Activated naive CD4-positive, alpha-beta T cell treated with anti-CD3 and anti-CD28 coated beads, Interleukin-2, amount 10 ng/mL, durations not matched to agents 7 days and 5 days (primary cell): ENCODE measurements around the gene MCTP1.
"Not testable (repeated sequence)": the region's sequence is repeated elsewhere in the genome, so short reads cannot be mapped to it uniquely, and the experiment has no call there.

Experiments
- CTCF ChIA-PET: fragments of 350-600 bp; sonication (Branson Sonifier 250); formaldehyde crosslinking; loops from one replicate; lab custom pipeline; 2021; ENCODE audit warnings: antibody characterized with exemption; lab: Charles Lee
- DNase-seq: peaks from one replicate; pipeline ENCODE4 v3.0.0-alpha.2; 2020
- H3K27ac Mint-ChIP-seq: one replicate; pipeline ENCODE4 v1.8.0; 2021; ENCODE audit warnings: mild to moderate bottlenecking, moderate library complexity, mixed read lengths
- H3K27me3 Mint-ChIP-seq: one replicate; pipeline ENCODE4 v1.8.0; 2021; ENCODE audit warnings: mild to moderate bottlenecking, mixed read lengths
- H3K36me3 Mint-ChIP-seq: one replicate; pipeline ENCODE4 v1.8.0; 2021; ENCODE audit warnings: mixed read lengths
- H3K4me1 Mint-ChIP-seq: one replicate; pipeline ENCODE4 v1.8.0; 2021; ENCODE audit warnings: mixed read lengths
- H3K4me3 Mint-ChIP-seq: one replicate; pipeline ENCODE4 v1.8.0; 2021; ENCODE audit warnings: mild to moderate bottlenecking, moderate library complexity, mixed read lengths
- H3K9me3 Mint-ChIP-seq: one replicate; pipeline ENCODE4 v1.8.0; 2021; ENCODE audit warnings: mixed read lengths

Gene MCTP1

GRCh38 chr5:95235439-95235982 lies 49.4 kb downstream of the MCTP1 start:
- Mint-ChIP-seq H3K9me3 (no peaks in the 10 kb centered on the region), H3K27ac (no peak overlapping the region), H3K4me1 (no peaks in the 10 kb centered on the region), H3K4me3 (no peak overlapping the region), H3K27me3 (no peaks in the 10 kb centered on the region), H3K36me3 (no peaks in the 10 kb centered on the region)
- no peak for DNase-seq
- CTCF ChIA-PET: no interaction called here

- Mint-ChIP-seq H3K36me3 (no peaks in the 10 kb centered on the region), H3K4me3 (no peak overlapping the region), H3K9me3 (no peaks in the 10 kb centered on the region), H3K27ac (no peak overlapping the region), H3K4me1 (no peaks in the 10 kb centered on the region), H3K27me3 (no peaks in the 10 kb centered on the region)
- no peak for DNase-seq
- CTCF ChIA-PET: no interaction called here
Observed at GRCh38 chr5:95229646-95230045, 55.2 kb downstream of the MCTP1 start.

GRCh38 chr5:95224701-95225459 lies 60.0 kb downstream of the MCTP1 start:
- Mint-ChIP-seq H3K27me3 (no peaks in the 10 kb centered on the region), H3K4me3 (no peak overlapping the region), H3K27ac (no peak overlapping the region), H3K36me3 (no peaks in the 10 kb centered on the region), H3K4me1 (no peaks in the 10 kb centered on the region), H3K9me3 (no peaks in the 10 kb centered on the region)
- DNase-seq: no peak
- CTCF ChIA-PET: no interaction called here

GRCh38 chr5:95223566-95224258 lies 61.2 kb downstream of the MCTP1 start:
- Mint-ChIP-seq H3K27me3 (no peaks in the 10 kb centered on the region), H3K27ac (no peak overlapping the region), H3K4me1 (no peaks in the 10 kb centered on the region), H3K9me3 (no peaks in the 10 kb centered on the region), H3K4me3 (no peak overlapping the region), H3K36me3 (no peaks in the 10 kb centered on the region)
- CTCF ChIA-PET: no interaction called here
- DNase-seq: no peak

GRCh38 chr5:95222836-95223235 lies 62.1 kb downstream of the MCTP1 start:
- no peaks in the 10 kb centered on the region for H3K4me1 Mint-ChIP-seq
- CTCF ChIA-PET: no interaction called here
- no peak for DNase-seq
- H3K4me3 Mint-ChIP-seq: no peak overlapping the region
- H3K27me3 Mint-ChIP-seq: no peaks in the 10 kb centered on the region
- H3K36me3 Mint-ChIP-seq: no peaks in the 10 kb centered on the region
- H3K9me3 Mint-ChIP-seq: no peaks in the 10 kb centered on the region
- H3K27ac Mint-ChIP-seq: no peak overlapping the region

- H3K36me3 Mint-ChIP-seq: no peaks in the 10 kb centered on the region
- H3K27me3 Mint-ChIP-seq: no peaks in the 10 kb centered on the region
- no peaks in the 10 kb centered on the region for H3K9me3 Mint-ChIP-seq
- CTCF ChIA-PET: no interaction called here
- H3K27ac Mint-ChIP-seq: no peak overlapping the region
- no peaks in the 10 kb centered on the region for H3K4me1 Mint-ChIP-seq
- no peak for DNase-seq
- no peak overlapping the region for H3K4me3 Mint-ChIP-seq
Observed at GRCh38 chr5:95221234-95221633, 63.7 kb downstream of the MCTP1 start.

- Mint-ChIP-seq H3K27me3 (no peaks in the 10 kb centered on the region), H3K4me3 (no peak overlapping the region), H3K9me3 (no peaks in the 10 kb centered on the region), H3K4me1 (no peaks in the 10 kb centered on the region), H3K27ac (no peak overlapping the region), H3K36me3 (no peaks in the 10 kb centered on the region)
- DNase-seq: no peak
- CTCF ChIA-PET: no interaction called here
Observed at GRCh38 chr5:95220381-95220780, 64.5 kb downstream of the MCTP1 start.

GRCh38 chr5:95219411-95219810 lies 65.5 kb downstream of the MCTP1 start:
- no peak for DNase-seq
- H3K27ac Mint-ChIP-seq: no peak overlapping the region
- CTCF ChIA-PET: no interaction called here
- H3K9me3 Mint-ChIP-seq: no peaks in the 10 kb centered on the region
- no peak overlapping the region for H3K4me3 Mint-ChIP-seq
- H3K27me3 Mint-ChIP-seq: no peaks in the 10 kb centered on the region
- no peaks in the 10 kb centered on the region for H3K36me3 Mint-ChIP-seq
- H3K4me1 Mint-ChIP-seq: no peaks in the 10 kb centered on the region

GRCh38 chr5:95217881-95218280 lies 67.0 kb downstream of the MCTP1 start:
- Mint-ChIP-seq H3K9me3 (peaks cover 2% of the 10 kb centered on the region), H3K36me3 (no peaks in the 10 kb centered on the region), H3K4me3 (no peak overlapping the region), H3K27me3 (no peaks in the 10 kb centered on the region), H3K27ac (no peak overlapping the region), H3K4me1 (no peaks in the 10 kb centered on the region)
- CTCF ChIA-PET: no interaction called here
- DNase-seq: no peak

GRCh38 chr5:95217351-95217750 lies 67.5 kb downstream of the MCTP1 start:
- peaks cover 4% of the 10 kb centered on the region for H3K9me3 Mint-ChIP-seq
- H3K4me3 Mint-ChIP-seq: no peak overlapping the region
- CTCF ChIA-PET: no interaction called here
- no peaks in the 10 kb centered on the region for H3K36me3 Mint-ChIP-seq
- H3K27ac Mint-ChIP-seq: no peak overlapping the region
- H3K4me1 Mint-ChIP-seq: no peaks in the 10 kb centered on the region
- no peak for DNase-seq
- no peaks in the 10 kb centered on the region for H3K27me3 Mint-ChIP-seq

GRCh38 chr5:95216136-95216955 lies 68.5 kb downstream of the MCTP1 start:
- Mint-ChIP-seq H3K27ac (no peak overlapping the region), H3K36me3 (no peaks in the 10 kb centered on the region), H3K4me1 (no peaks in the 10 kb centered on the region), H3K9me3 (peaks cover 4% of the 10 kb centered on the region), H3K4me3 (no peak overlapping the region), H3K27me3 (no peaks in the 10 kb centered on the region)
- no peak for DNase-seq
- CTCF ChIA-PET: no interaction called here

GRCh38 chr5:95207811-95208210 lies 77.1 kb downstream of the MCTP1 start:
- DNase-seq, H3K4me3 Mint-ChIP-seq, H3K9me3 Mint-ChIP-seq, H3K36me3 Mint-ChIP-seq, H3K27ac Mint-ChIP-seq, CTCF ChIA-PET, H3K4me1 Mint-ChIP-seq, H3K27me3 Mint-ChIP-seq: not testable (repeated sequence)

- Mint-ChIP-seq H3K4me1 (no peaks in the 10 kb centered on the region), H3K27me3 (no peaks in the 10 kb centered on the region), H3K9me3 (no peaks in the 10 kb centered on the region), H3K4me3 (no peak overlapping the region), H3K27ac (no peak overlapping the region), H3K36me3 (no peaks in the 10 kb centered on the region)
- DNase-seq: no peak
- CTCF ChIA-PET: no interaction called here
Observed at GRCh38 chr5:95194856-95195255, 90.0 kb downstream of the MCTP1 start.

GRCh38 chr5:95191330-95191729 lies 93.6 kb downstream of the MCTP1 start:
- H3K9me3 Mint-ChIP-seq: no peaks in the 10 kb centered on the region
- H3K27me3 Mint-ChIP-seq: no peaks in the 10 kb centered on the region
- no peaks in the 10 kb centered on the region for H3K4me1 Mint-ChIP-seq
- H3K36me3 Mint-ChIP-seq: no peaks in the 10 kb centered on the region
- H3K4me3 Mint-ChIP-seq: no peak overlapping the region
- no peak for DNase-seq
- no peak overlapping the region for H3K27ac Mint-ChIP-seq
- CTCF ChIA-PET: no interaction called here
